Testis (tissue), 3 donors: ENCODE data around the gene SLC2A4. TPM values are rescaled to one million over a fixed set of nuclear protein-coding genes. Genes with fewer than 3 reads are reported as not detected.

Experiments
- DNase-seq: peaks from one replicate; pipeline ENCODE4 v3.0.0-alpha.2; 2019
- H3K27ac ChIP-seq, 2 donors: fragments of 200-600 bp; sonication (generic); one replicate each; pipeline ENCODE4 v1.5.1; 2019
- H3K27me3 ChIP-seq: fragments of 200-600 bp; sonication (generic); one replicate; pipeline ENCODE4 v1.5.1; 2019
- H3K36me3 ChIP-seq: fragments of 200-600 bp; sonication (generic); one replicate; pipeline ENCODE4 v1.5.1; 2017; ENCODE audit warnings: low read depth; ENCODE audit errors: missing control alignments
- H3K4me1 ChIP-seq: fragments of 200-600 bp; sonication (generic); one replicate; pipeline ENCODE4 v1.5.1; 2019
- H3K4me3 ChIP-seq, 2 donors: fragments of 200-600 bp; sonication (generic); one replicate each; pipeline ENCODE4 v1.5.1; 2017 to 2019
- H3K9me3 ChIP-seq: fragments of 200-600 bp; sonication (generic); one replicate; pipeline ENCODE4 v1.5.1; 2017
- POLR2A ChIP-seq: fragments of 450-650 bp; IDR thresholded peaks from one replicate; pipeline ENCODE4 v1.6.1; 2017; ENCODE audit warnings: antibody characterized with exemption, mild to moderate bottlenecking, moderate library complexity
- WGBS, 2 donors: methylation state at CpG; one replicate each; pipeline ENCODE4 v1.1.5; 2018; 5-methylcytosine and 5-hydroxymethylcytosine counted together
- intact Hi-C: fragments of 100-400 bp; cut with DNase I; formaldehyde crosslinking; loops from one replicate; pipeline ENCODE4 v1.15.1; 2023; ENCODE audit warnings: low total_unique reads
- polyA plus RNA-seq: library from polyadenylated mRNA; stranded (reverse); fragments of 350-450 nt; fragmentation: Illumina TruSeq; extraction: RNeasy Lipid Tissue Mini Kit (QIAGEN cat#74804); gene quantifications from one replicate; pipeline ENCODE4 v1.2.3, GENCODE V29; 2014; ENCODE audit warnings: low read depth, low replicate concordance; ENCODE audit not compliant: insufficient read depth
- total RNA-seq, 2 donors: library from RNA; depleted of rRNA; stranded (reverse); fragments of >200 nt; gene quantifications; one replicate each; pipeline ENCODE4 v1.2.3, GENCODE V29; 2016
- TF ChIP-seq, protein P1 (sequence below), 3 experiments: fragments of 450-650 bp in 2 of 3; fragments of 200-600 bp in 1 of 3; sonication (generic) in 1 of 3; IDR thresholded peaks; one replicate each; pipeline ENCODE4 v1.5.1; 2016 to 2019; ENCODE audit warnings: antibody characterized with exemption in 3 of 3, mild to moderate bottlenecking in 2 of 3, moderate library complexity in 1 of 3

SLC2A4 gene
- total and polyA plus RNA-seq, 3 donors from 2014 or later, result 4.2 to 6.6 (median 4.7) TPM

DNA sequence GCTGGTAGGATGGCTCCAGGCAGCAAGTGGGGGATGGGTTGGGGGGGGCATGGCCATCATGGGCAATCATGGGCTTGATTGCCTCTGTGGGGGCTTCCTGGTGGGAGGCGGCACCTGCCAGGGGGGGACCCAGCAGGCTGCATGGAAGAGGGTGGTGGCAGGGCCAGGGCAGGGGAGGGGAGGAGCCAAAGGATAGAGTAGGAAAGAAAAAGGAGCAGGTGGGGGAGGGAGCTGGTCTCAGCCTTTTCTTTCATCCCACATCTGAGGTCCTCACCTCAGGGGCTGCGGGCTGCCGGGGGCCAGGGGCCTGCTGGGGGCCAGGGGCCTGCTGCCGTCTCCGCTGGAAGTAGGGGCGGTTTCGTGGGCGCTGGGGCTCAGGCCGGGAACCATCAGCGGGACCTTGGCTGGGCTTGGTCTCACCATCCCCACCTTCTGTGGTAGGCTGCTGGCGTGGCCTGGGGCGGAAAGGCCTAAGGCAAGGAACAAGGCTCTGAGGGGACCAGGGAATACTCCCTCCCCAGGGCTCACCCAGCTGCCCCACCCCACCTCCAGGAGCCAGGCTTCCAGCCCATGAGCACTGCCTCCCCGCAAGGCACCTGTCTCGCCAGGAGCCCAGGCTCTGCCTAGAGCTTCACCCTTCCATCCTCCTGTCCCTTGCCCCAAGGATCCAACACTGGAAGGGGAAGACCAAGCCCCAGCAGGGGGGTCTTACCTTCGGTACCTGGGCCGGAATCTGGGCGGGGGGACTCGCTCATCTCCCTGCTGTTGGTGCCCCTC, 7.9 kb downstream of the SLC2A4 start:
- H3K9me3 ChIP-seq, result no peaks in the 10 kb centered on the region
- TF ChIP-seq, protein P1, sequence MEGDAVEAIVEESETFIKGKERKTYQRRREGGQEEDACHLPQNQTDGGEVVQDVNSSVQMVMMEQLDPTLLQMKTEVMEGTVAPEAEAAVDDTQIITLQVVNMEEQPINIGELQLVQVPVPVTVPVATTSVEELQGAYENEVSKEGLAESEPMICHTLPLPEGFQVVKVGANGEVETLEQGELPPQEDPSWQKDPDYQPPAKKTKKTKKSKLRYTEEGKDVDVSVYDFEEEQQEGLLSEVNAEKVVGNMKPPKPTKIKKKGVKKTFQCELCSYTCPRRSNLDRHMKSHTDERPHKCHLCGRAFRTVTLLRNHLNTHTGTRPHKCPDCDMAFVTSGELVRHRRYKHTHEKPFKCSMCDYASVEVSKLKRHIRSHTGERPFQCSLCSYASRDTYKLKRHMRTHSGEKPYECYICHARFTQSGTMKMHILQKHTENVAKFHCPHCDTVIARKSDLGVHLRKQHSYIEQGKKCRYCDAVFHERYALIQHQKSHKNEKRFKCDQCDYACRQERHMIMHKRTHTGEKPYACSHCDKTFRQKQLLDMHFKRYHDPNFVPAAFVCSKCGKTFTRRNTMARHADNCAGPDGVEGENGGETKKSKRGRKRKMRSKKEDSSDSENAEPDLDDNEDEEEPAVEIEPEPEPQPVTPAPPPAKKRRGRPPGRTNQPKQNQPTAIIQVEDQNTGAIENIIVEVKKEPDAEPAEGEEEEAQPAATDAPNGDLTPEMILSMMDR (IDR thresholded peaks at IDR 0.05), result no peak
- TF ChIP-seq POLR2A, result no peak
- H3K4me3 ChIP-seq, result no peak overlapping the region
- H3K4me1 ChIP-seq, result peaks cover 15% of the 10 kb centered on the region
- intact Hi-C loops, result no loop called here
- 79% methylated on average over 10 to 18 of the region's 18 CpGs for WGBS, 2 donors
- no peak overlapping the region for H3K27ac ChIP-seq
- H3K27me3 ChIP-seq, result no peaks in the 10 kb centered on the region
- DNase-seq, result no peak
- no peaks in the 10 kb centered on the region for H3K36me3 ChIP-seq

DNA sequence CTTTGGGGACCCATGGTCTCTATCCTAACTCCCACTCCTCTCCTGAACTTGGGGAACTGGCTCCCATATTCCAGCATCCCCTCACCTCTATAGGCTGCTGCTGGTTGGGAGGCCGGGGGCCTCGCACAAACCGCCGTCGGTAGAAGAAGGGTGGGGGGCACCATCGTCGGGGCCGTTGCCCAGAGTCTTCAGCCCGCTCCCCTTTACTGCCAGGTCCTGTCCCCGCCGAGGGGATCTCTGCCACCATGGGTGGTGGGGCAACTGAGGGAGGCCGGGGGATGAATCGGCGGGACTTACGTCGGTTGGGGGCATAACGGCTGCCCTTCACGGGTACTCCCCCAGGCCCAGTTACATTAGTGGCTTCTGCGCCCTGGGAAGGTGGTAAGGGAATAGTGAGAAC, 8.6 kb downstream of the SLC2A4 start:
- no peaks in the 10 kb centered on the region for H3K9me3 ChIP-seq
- 87 to 94% methylated on average over 14 to 19 of the region's 19 CpGs for WGBS, 2 donors
- no peak overlapping the region for H3K4me3 ChIP-seq
- no peak overlapping the region for H3K27ac ChIP-seq
- no peaks in the 10 kb centered on the region for H3K36me3 ChIP-seq
- no peak for DNase-seq
- peaks cover 20% of the 10 kb centered on the region for H3K4me1 ChIP-seq
- no peaks in the 10 kb centered on the region for H3K27me3 ChIP-seq
- TF ChIP-seq, protein P1 (IDR thresholded peaks at IDR 0.05), result no peak
- TF ChIP-seq POLR2A, result no peak
- intact Hi-C loops, result no loop called here

DNA sequence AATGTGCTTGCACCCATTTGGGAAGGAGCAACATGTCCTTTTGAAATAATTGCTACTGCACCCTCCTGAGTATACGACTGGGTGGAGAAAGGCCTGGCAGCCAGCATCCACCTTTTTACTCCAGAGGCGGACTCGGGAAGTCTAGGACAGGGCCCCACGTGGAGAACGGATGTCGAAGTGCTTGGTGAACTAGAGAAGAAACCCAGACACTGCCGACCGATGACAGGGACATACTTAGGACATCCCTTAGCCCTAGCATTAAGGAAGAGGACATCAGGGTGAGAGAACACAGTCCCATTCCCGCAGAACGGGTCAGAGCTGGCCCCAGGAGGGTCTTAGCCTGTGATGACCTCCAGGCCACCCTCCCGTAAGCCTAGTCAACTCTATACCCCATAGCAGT, 9.2 kb downstream of the SLC2A4 start:
- TF ChIP-seq, protein P1 (IDR thresholded peaks at IDR 0.05), result no peak
- no peak for TF ChIP-seq POLR2A
- Histone ChIP-seq H3K9me3 (no peaks in the 10 kb centered on the region), H3K27me3 (no peaks in the 10 kb centered on the region), H3K4me1 (peaks cover 20% of the 10 kb centered on the region), H3K4me3 (no peak overlapping the region), H3K36me3 (no peaks in the 10 kb centered on the region), H3K27ac (no peak overlapping the region)
- intact Hi-C loops, result no loop called here
- DNase-seq, result no peak
- 85 to 86% methylated on average over 4 to 11 of the region's 11 CpGs for WGBS, 2 donors

DNA sequence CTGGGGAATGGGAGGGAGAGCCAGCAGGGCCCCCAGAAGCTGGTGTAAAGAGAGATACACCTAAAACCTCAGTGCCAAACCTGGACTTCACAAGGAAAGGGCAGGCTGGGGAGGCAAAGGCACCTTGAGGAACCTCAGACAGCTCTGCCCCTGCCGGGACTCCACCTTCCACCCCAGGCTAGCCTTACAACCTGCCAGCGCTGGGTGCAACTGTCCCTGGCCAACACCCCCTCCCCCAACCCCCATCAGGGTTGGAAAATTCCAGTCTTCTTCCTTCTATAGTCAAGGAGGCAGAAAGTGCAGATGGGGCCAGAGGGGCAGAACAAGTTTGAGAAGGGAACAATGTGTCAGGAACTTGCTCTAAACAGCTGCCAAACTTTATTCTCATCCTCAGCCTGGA, 10.7 kb downstream of the SLC2A4 start:
- H3K4me1 ChIP-seq, result peaks cover 30% of the 10 kb centered on the region
- no peak for DNase-seq
- intact Hi-C loops, result no loop called here
- no peaks in the 10 kb centered on the region for H3K27me3 ChIP-seq
- H3K27ac ChIP-seq, result no peak overlapping the region
- H3K36me3 ChIP-seq, result no peaks in the 10 kb centered on the region
- H3K4me3 ChIP-seq, result no peak overlapping the region
- H3K9me3 ChIP-seq, result no peaks in the 10 kb centered on the region
- WGBS, 2 donors, result 20 to 75% methylated on average over 1 to 2 of the region's 2 CpGs
- TF ChIP-seq, protein P1 (IDR thresholded peaks at IDR 0.05), result no peak
- TF ChIP-seq POLR2A, result no peak

DNA sequence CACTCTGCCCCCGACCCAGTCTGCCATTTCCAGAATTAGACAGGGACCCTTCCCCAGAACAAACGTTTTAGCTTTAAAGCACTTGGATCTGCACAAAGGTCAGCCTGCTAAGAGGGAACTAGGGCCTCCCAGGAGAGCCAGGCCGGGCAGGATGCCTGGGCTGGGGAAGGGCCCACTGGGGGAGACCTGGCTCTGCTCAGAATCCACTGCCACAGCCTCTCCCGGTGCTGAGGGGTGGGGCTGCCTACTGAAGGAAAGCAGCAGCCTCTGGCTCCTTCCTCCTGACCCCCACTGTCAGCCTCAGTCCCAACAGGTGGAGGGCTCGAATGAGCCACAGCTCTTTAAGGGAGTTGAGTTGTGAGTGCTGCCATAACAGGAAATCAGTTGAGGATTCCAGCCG, 11.2 kb downstream of the SLC2A4 start:
- intact Hi-C loops, result no loop called here
- WGBS, 2 donors, result 14 to 17% methylated on average over 6 of the region's 6 CpGs
- Histone ChIP-seq H3K36me3 (no peaks in the 10 kb centered on the region), H3K27me3 (no peaks in the 10 kb centered on the region), H3K27ac (no peak overlapping the region), H3K9me3 (no peaks in the 10 kb centered on the region), H3K4me3 (no peak overlapping the region), H3K4me1 (peaks cover 30% of the 10 kb centered on the region)
- TF ChIP-seq, protein P1 (IDR thresholded peaks at IDR 0.05), result no peak
- no peak for TF ChIP-seq POLR2A
- peak; percentile 43 for DNase-seq
